Hippocampal formation (tissue), 2 donors: Measurements from ENCODE around the gene GBX1.

ENCODE experiments used
- DNase-seq, 2 donors: peaks; one replicate each; lab custom pipeline; 2025; lab: John Stamatoyannopoulos, UW

GBX1 gene

GRCh38 chr7:151114151-151115090, 53.1 kb downstream of the GBX1 start:
- DNase-seq = no peak

- no peak for DNase-seq
Measured at GRCh38 chr7:151113344-151114150, 53.9 kb downstream of the GBX1 start.

- peak; percentile 57 to 63 for DNase-seq
Measured at GRCh38 chr7:151110941-151111645, 56.4 kb downstream of the GBX1 start.

GRCh38 chr7:151110236-151110940, 57.1 kb downstream of the GBX1 start:
- no peak for DNase-seq

GRCh38 chr7:151109094-151110048, 58.1 kb downstream of the GBX1 start:
- DNase-seq = no peak

GRCh38 chr7:151107882-151108281, 59.6 kb downstream of the GBX1 start:
- no peak for DNase-seq

GRCh38 chr7:151104411-151105235, 62.9 kb downstream of the GBX1 start:
- no peak for DNase-seq

- DNase-seq = no peak
Measured at GRCh38 chr7:151103973-151104372, 63.5 kb downstream of the GBX1 start.

- DNase-seq = no peak
Measured at GRCh38 chr7:151102991-151103390, 64.5 kb downstream of the GBX1 start.

GRCh38 chr7:151101621-151102396, 65.7 kb downstream of the GBX1 start:
- no peak for DNase-seq

- DNase-seq = no peak
Measured at GRCh38 chr7:151100921-151101320, 66.6 kb downstream of the GBX1 start.

- DNase-seq = no peak
Measured at GRCh38 chr7:151099486-151100211, 67.8 kb downstream of the GBX1 start.
